Stimulated activated CD8-positive, alpha-beta memory T cell treated with anti-CD3 and anti-CD28 coated beads, Interleukin-7, amount 100 ng/mL, for 1 hour (primary cell): ENCODE measurements around the gene NDC1.

Source experiments
- DNase-seq, 2 donors: peaks; one replicate each; pipeline ENCODE4 v3.0.0-alpha.2; 2020; ENCODE audit warnings: low read depth in 2 of 2

Gene NDC1

GRCh38 chr1:53731779-53732305, 106.3 kb downstream of the NDC1 start:
- no peak for DNase-seq

GRCh38 chr1:53731043-53731600, 107.0 kb downstream of the NDC1 start:
- DNase-seq = no peak

GRCh38 chr1:53730224-53730865, 107.8 kb downstream of the NDC1 start:
- no peak for DNase-seq

- DNase-seq = no peak
These were observed 108.5 kb downstream of the NDC1 start for GRCh38 chr1:53729456-53730223.

GRCh38 chr1:53728702-53729455, 109.2 kb downstream of the NDC1 start:
- DNase-seq = no peak

- DNase-seq = no peak
These were observed 109.9 kb downstream of the NDC1 start for GRCh38 chr1:53728196-53728595.

GRCh38 chr1:53727461-53728092, 110.5 kb downstream of the NDC1 start:
- DNase-seq = no peak

GRCh38 chr1:53726009-53726600, 112.0 kb downstream of the NDC1 start:
- DNase-seq = no peak

- DNase-seq = no peak
These were observed 112.8 kb downstream of the NDC1 start for GRCh38 chr1:53725238-53725689.

GRCh38 chr1:53722025-53722424, 116.1 kb downstream of the NDC1 start:
- DNase-seq = no peak

GRCh38 chr1:53721088-53721487, 117.0 kb downstream of the NDC1 start:
- no peak for DNase-seq

GRCh38 chr1:53719469-53719868, 118.6 kb downstream of the NDC1 start:
- DNase-seq = no peak

- no peak for DNase-seq
These were observed 119.7 kb downstream of the NDC1 start for GRCh38 chr1:53718443-53718842.

- DNase-seq = no peak
These were observed 120.9 kb downstream of the NDC1 start for GRCh38 chr1:53717025-53717804.

GRCh38 chr1:53716150-53716549, 121.9 kb downstream of the NDC1 start:
- no peak for DNase-seq

- no peak for DNase-seq
These were observed 122.6 kb downstream of the NDC1 start for GRCh38 chr1:53715478-53715877.
